GM18520 (cell line): Measurements from ENCODE around the gene MAP2K5.
A peak's percentile ranks its signal among the peaks of the same experiment; 100 is the strongest.

ENCODE experiments used
- ATAC-seq: cut with Tn5 transposase; IDR thresholded peaks from one replicate; pipeline ENCODE4 v1.9.1; 2021; ENCODE audit not compliant: unreplicated experiment

MAP2K5 gene

DNA sequence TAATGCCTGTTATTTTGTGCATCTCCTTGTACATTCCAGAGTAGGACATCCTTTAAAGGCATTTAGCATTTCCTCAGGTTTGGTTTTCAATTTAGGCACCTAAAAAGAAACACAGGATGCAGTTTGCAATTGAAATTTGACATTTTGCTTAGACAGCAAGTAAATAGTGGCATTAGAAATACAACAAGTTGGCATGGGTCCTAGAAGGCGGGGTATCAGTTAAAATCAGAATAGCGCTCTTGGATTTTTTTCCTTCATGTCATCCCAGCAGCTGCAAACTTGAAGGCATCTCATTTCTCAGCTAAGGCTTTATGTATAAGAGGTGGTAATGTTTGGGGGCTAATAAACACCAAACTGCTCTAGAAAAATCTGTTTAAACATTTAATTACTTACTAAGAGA is 235.3 kb downstream of the MAP2K5 start:
- ATAC-seq: no peak

DNA sequence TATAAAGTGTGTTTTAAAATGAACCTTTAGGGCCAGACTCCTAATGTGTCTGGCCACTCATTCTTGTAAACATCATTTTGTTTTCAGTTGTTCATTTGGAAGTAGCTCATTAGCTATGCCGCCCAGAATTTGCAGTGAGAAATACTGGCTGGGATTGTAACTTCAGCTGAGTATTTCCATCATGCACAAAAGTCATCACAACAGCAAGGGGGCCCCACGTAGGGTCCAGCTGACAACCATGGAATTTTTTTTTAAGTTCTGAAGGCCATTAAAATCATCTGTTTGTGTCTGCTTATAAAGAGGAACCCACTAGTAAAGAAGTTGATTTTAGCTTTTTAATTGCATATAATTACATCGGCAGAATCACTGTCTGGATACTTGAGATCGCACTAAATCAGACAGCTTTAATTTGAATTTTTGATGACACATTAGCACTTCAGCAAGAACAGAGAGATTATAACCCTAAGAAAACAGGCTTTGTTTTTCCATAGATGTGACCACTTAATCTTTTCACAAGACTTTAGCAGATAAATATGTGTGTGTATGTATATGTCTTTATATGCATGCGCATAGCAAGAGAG is 236.6 kb downstream of the MAP2K5 start:
- ATAC-seq: no peak

GRCh38 chr15:67779549-67780111 is 237.1 kb downstream of the MAP2K5 start:
- no peak for ATAC-seq

GRCh38 chr15:67781061-67781460 is 238.6 kb downstream of the MAP2K5 start:
- ATAC-seq: no peak

DNA sequence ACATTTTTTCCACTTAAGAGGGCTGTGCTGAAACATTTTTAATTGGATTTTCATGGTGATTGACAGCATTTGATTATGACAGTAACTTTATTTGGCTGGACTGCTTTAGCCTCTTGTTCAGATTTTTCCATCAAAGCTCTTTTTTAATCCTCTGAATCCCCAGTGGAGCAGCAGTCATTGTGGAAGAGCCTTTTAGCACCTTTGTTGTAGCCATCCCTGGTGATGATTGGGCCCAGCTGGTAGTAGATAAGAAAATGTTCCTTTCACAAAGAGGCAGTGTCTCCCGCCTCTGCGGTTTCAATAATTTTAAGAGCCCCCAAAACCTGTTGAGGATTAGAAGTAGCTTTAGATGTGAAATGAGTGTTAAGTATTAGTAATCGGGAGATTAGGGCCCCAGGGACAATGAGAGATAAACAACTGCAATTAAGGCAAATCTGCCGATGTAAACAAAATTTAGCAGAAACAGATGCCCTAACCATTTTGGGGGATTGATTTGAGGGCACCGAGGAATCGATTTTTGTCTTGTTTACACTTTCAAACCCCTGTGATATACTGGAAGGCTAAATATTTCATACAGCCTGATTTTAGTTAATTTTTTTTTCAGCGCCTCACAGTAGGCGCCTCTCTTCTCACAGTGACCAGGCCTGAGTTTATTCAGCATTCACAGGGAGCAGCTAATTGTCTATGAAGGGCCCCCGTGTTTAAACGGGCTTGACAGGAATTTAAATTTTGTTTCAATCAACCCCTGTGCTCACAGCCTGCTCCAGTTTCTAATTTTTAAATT is 239.6 kb downstream of the MAP2K5 start:
- no peak for ATAC-seq

DNA sequence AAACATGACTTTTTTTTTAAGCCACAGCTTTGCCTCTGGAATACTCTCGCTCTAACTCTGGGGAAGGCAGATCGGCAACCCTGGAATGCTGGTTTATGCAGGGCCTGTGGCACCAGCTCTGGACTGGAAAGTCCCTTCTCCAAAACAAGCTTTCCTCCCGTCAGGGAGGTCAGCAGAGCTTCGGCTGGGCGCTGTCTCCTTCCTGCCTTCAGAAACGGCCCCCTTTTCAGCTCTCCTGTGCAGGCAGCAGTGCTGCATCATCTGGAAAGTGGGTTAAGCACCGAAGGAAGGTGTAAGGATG is 240.1 kb downstream of the MAP2K5 start:
- no peak for ATAC-seq

DNA sequence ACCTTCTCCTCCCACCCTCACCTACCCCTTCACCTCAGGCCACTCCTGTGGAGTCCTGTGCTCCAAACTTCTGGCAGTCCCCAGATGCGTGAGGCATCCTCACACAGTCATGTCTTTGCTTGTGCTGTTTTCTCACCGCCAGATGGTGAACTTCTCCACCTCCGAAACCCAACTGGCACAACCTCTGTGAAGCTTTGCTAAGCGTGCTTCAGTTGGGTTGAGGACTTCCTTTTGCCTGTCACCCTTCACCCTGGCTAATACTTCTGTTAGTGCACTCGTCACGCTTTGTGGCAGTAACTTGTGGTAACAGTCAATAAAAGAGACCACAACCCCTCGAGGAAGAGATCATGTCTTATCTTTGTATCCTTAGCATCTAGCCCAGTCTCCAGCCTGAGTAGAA is 240.8 kb downstream of the MAP2K5 start:
- ATAC-seq: no peak

GRCh38 chr15:67784090-67784781 is 241.7 kb downstream of the MAP2K5 start:
- ATAC-seq: peak; percentile 90

DNA sequence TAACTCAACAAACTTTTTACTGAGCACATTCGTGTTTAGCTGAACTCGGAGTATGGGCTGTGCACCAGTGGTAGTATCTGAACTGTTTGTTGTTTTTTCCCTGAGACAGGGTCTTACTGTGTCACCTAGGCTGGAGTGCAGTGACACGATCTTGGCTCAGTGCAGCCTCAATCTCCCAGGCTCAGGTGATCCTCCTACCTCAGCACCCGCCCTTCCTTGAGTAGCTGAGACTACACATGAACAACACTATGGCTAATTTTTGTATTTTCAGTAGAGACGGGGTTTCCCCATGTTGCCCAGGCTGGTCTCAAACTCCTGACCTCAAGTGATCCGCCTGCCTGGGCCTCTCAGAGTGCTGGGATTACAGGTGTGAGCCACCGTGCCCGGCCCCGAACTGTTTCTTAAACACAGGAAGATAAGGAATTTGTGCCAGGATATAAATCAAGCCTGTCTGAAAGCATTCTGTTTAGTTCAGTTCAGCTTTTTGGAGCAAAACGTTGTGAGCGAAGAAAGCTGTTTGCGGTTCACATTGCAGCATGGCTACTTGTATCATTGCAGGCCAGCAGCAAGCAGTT is 242.4 kb downstream of the MAP2K5 start:
- no peak for ATAC-seq

- no peak for ATAC-seq
Observed at GRCh38 chr15:67785431-67785830, 242.9 kb downstream of the MAP2K5 start.

GRCh38 chr15:67786646-67787045 is 244.1 kb downstream of the MAP2K5 start:
- ATAC-seq: no peak

DNA sequence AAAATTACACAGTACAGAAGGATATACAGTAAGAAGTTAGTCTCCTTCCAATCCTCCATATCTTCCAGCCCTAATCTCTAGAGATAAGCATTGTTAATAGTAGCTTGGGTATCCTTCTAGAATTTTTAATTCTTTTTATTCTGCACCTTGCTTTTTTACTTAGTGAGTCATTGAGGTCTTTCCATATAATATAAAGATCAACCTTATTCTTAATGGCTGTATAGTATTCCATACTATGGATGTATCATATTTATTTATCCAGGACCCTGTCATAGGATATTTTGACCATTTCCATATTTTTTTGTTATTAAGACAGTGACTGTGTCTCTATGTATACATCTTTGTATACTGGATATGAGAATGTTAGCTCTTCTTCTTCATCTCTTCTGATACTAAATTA is 246.5 kb downstream of the MAP2K5 start:
- no peak for ATAC-seq

- no peak for ATAC-seq
Observed at GRCh38 chr15:67790610-67791319, 248.3 kb downstream of the MAP2K5 start.

DNA sequence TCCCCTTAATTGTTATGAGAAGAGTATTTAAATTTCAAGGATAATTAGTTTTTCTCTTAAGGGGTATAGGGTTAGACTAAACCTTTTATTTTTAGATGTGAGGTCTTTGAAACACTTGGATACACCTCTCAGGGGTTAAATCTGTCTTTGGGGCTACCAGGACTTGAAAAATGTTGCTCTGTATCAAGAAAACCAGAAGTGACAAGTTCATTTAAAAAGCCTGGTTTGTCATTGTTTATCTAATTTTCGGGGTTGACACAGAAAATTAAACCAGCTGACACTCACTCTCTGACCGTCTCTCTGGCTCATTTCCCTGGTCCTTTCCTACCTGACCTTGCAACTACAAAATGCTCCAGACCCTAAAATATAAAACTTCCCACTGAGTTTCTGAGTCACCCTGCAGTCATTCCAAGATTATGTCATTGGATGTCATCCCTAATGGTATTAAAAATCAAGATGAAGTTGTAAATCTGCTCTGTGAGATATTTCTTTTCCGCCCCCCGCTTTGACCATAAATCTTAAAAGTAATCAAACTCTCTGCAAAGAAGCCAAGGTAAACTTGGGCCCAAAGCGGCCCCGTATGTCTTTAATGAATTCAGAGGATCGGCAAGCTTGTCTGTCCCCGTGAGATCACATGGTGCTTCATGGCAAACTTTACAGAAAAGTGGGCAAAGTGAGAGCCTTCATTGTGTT is 249.9 kb downstream of the MAP2K5 start:
- ATAC-seq: no peak

- ATAC-seq: no peak
Observed at GRCh38 chr15:67794832-67795574, 252.5 kb downstream of the MAP2K5 start.

DNA sequence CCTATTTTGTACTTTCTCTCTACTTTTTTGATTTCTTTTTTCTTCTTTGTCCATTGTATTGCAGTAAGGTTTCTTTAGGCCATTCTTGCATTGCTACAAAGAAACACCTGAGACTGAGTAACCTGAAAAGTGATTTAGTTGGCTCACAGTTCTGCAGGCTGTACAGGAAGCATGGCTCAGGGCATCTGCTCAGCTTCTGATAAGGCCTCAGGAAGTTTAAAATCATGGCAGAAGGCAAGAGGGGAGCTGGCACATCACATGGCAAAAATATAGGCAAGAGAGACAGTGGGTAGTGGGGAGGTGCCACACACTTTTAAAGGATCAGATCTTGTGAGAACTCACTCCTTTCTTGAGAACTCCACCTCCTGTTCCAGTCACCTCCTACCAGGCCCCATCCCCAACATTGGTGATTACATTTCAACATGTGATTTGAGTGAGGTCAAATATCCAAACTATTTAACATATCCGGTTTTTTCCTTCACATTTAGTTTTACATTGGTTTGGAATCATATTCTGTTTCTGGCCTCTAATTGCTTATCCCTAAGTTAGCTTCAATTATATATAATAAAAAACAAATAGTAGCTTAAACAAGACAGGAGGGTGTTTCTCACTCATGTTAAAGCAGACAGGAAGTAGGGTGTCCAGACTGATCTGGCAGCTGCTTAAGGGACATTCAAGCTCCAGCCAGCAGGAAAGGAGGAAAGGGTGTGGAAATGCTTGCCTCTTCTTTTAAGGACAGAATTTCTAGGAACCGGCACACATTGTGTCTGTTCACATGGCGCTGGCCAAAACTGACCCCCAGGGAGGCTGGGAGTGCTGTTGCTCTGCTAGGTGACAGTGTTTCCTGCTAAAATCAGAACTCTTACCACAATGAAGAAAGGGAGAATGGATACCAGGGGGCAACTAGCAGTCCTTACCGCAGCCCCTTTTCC is 254.0 kb downstream of the MAP2K5 start:
- no peak for ATAC-seq

DNA sequence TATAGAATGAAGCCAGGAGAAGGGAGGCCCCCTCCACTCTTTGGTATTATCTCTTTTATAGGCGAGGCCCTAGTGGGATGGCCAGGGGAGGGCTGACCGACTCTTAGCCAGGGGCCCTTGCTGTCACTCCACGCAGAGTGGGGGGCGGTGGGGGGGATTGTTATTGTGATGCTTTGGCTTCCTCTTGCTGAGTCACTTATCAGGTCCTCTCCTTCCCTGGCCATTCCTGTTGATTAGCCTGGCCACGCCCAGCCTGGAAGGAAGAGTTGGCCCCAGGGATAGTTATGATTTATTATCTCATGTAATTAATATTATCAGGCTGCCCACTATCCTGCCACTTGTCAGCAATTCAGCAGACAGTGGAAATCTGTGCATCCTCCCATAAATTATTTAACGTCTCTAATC is 257.3 kb downstream of the MAP2K5 start:
- ATAC-seq: no peak

DNA sequence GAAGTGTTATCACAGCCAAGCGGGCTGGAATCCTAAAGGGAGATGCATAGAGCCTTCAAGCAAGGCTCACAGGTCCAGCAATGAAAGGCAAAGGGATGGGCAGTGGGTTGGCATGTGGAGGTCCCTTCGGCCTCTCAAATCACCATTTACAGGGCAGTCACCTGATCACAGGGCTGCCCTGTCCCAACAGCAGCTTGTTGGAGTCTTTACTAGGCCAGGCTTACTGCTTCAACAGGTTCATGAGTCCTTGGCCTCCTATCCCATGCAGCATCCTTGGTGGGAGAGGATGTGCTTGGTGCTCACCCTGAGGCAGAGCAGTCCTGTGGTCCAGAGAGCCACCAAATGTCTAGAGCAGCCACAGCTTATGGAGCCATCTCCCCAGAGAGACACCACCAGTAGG is 258.6 kb downstream of the MAP2K5 start:
- ATAC-seq: no peak
